Upper lobe of right lung (tissue), 1 donor: ENCODE results near the gene PTCD1. TPM values are rescaled to one million over a fixed set of nuclear protein-coding genes. Genes with fewer than 3 reads are reported as not detected.
A peak's percentile ranks its signal among the peaks of the same experiment; 100 is the strongest.

Source experiments
- ATAC-seq: fragments of 200-7000 bp; cut with Tn5 transposase; one replicate; pipeline ENCODE4 v1.9.1; 2020; ENCODE audit warnings: mild to moderate bottlenecking, moderate library complexity
- DNase-seq: peaks from one replicate; pipeline ENCODE4 v3.0.0-alpha.2; 2020
- H3K27ac ChIP-seq: fragments of 200-600 bp; one replicate; pipeline ENCODE4 v1.8.0; 2022
- H3K27me3 ChIP-seq: fragments of 200-600 bp; one replicate; pipeline ENCODE4 v1.8.0; 2022; ENCODE audit warnings: mild to moderate bottlenecking
- H3K36me3 ChIP-seq: fragments of 200-600 bp; one replicate; pipeline ENCODE4 v1.8.0; 2022
- H3K4me1 ChIP-seq: fragments of 200-600 bp; one replicate; pipeline ENCODE4 v1.8.0; 2022
- H3K4me3 ChIP-seq: fragments of 200-600 bp; one replicate; pipeline ENCODE4 v1.8.0; 2022; ENCODE audit warnings: mild to moderate bottlenecking
- H3K9me3 ChIP-seq: fragments of 200-600 bp; one replicate; pipeline ENCODE4 v1.8.0; 2022
- CTCF ChIP-seq: fragments of 200-600 bp; IDR thresholded peaks from one replicate; pipeline ENCODE4 v1.8.0; 2022; ENCODE audit warnings: antibody characterized with exemption
- intact Hi-C: fragments of 100-400 bp; cut with DNase I; formaldehyde crosslinking; loops from one replicate; pipeline ENCODE4 v1.11.0; 2022
- total RNA-seq: library from RNA; stranded (reverse); fragmentation: NEBNext Ultra II Directional; extraction: Animal tissue kit (Norgen Biotek cat#: 25700); gene quantifications from one replicate; pipeline ENCODE4 v1.2.1, GENCODE V29; 2021
- donor health status: DM: no; HTN: yes; CAD: no; lungs with severe emphysema.

Gene PTCD1
- total RNA-seq, 1 donor from 2014 or later: 7.5 TPM

DNA sequence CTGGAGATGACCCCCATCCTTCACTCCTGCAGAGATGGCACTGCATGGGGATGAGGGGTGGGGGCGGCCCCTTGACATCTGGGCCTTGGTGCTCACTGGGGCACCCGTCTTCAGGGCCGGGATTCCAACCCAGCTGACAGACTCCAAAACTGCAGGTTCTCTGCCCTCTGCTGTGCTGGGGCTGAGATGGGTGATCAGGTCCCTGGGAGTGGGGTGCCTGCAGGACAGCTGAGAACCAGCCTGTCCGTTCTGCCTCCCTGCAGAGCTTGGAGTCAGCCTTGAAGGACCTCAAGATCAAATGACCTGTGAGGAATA, 44.5 kb downstream of the PTCD1 start:
- Histone ChIP-seq H3K4me1 (peaks cover 17% of the 10 kb centered on the region), H3K27me3 (no peaks in the 10 kb centered on the region), H3K9me3 (no peaks in the 10 kb centered on the region), H3K27ac (no peak overlapping the region), H3K36me3 (peaks cover 89% of the 10 kb centered on the region), H3K4me3 (no peak overlapping the region)
- intact Hi-C loops: no loop called here
- DNase-seq: no peak
- ATAC-seq: no peak
- TF ChIP-seq CTCF: no peak

- TF ChIP-seq CTCF: no peak
- Histone ChIP-seq H3K27me3 (no peaks in the 10 kb centered on the region), H3K4me1 (peaks cover 11% of the 10 kb centered on the region), H3K9me3 (no peaks in the 10 kb centered on the region), H3K27ac (peak overlapping the region; percentile 70), H3K4me3 (peak overlapping the region; percentile 50), H3K36me3 (peaks cover 89% of the 10 kb centered on the region)
- DNase-seq (no peak), ATAC-seq (peak; percentile 48)
- intact Hi-C loops: no loop called here
These were observed 45.0 kb downstream of the PTCD1 start for GRCh38 chr7:99393355-99394187.

- peak; percentile 88 for DNase-seq
- H3K9me3 ChIP-seq: no peaks in the 10 kb centered on the region
- intact Hi-C loops: no loop called here
- peaks cover 9% of the 10 kb centered on the region for H3K4me1 ChIP-seq
- peak overlapping the region; percentile 70 for H3K27ac ChIP-seq
- peak overlapping the region; percentile 50 for H3K4me3 ChIP-seq
- peak; percentile 85 for ATAC-seq
- H3K27me3 ChIP-seq: no peaks in the 10 kb centered on the region
- peaks cover 89% of the 10 kb centered on the region for H3K36me3 ChIP-seq
- TF ChIP-seq CTCF: no peak
These were observed 45.8 kb downstream of the PTCD1 start for GRCh38 chr7:99392659-99393354.

- H3K27ac ChIP-seq: no peak overlapping the region
- H3K36me3 ChIP-seq: peaks cover 87% of the 10 kb centered on the region
- no peaks in the 10 kb centered on the region for H3K9me3 ChIP-seq
- H3K4me1 ChIP-seq: peaks cover 9% of the 10 kb centered on the region
- no peaks in the 10 kb centered on the region for H3K27me3 ChIP-seq
- TF ChIP-seq CTCF: no peak
- no peak for ATAC-seq
- no peak for DNase-seq
- H3K4me3 ChIP-seq: peak overlapping the region; percentile 50
- intact Hi-C loops: no loop called here
These were observed 46.6 kb downstream of the PTCD1 start for GRCh38 chr7:99392046-99392445.

GRCh38 chr7:99390941-99391602, 47.5 kb downstream of the PTCD1 start:
- H3K4me1 ChIP-seq: peaks cover 9% of the 10 kb centered on the region
- DNase-seq (no peak), ATAC-seq (no peak)
- H3K9me3 ChIP-seq: no peaks in the 10 kb centered on the region
- no peak overlapping the region for H3K27ac ChIP-seq
- TF ChIP-seq CTCF: no peak
- peaks cover 89% of the 10 kb centered on the region for H3K36me3 ChIP-seq
- no peak overlapping the region for H3K4me3 ChIP-seq
- intact Hi-C loops: no loop called here
- H3K27me3 ChIP-seq: no peaks in the 10 kb centered on the region
